NCI-H526 treated with DMSO at 0.1 percent for 48 hours (cell line): ENCODE data around the gene ZFAND3.
A peak's percentile ranks its signal among the peaks of the same experiment; 100 is the strongest.

ENCODE experiments used
- DNase-seq: peaks from one replicate; lab custom pipeline; 2025; lab: John Stamatoyannopoulos, UW

ZFAND3 gene

DNA sequence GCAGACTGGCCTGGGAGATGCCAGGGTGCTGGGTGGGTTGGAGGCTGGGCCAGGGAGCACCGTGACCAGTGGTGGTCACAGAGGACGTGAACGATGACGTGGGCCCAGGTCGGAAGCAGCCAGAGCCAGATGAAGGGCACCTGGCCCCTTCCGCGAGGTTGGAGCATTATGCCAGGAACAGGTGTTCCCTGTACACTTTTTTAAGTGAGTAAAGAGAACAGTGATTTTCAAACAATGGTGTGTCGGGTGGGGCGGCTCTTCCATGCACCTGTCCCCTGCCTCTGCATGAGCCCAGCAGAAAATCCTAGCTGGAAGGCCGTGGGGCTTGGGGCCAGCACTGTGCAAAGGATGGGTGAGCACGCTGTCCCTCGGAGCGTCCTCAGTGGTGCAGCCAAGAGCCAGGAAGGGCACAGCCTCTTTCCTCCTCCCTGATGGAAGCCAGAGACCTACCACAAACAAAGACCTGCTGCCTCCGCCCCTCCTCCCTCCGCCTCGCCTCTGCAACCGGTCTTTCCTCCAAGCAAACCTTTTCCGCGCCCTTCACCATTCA lies 350.5 kb downstream of the ZFAND3 start:
- DNase-seq = peak; percentile 65

GRCh38 chr6:38170666-38171355 lies 351.3 kb downstream of the ZFAND3 start:
- peak; percentile 65 for DNase-seq

GRCh38 chr6:38171997-38172738 lies 352.6 kb downstream of the ZFAND3 start:
- DNase-seq = no peak

GRCh38 chr6:38172739-38173410 lies 353.3 kb downstream of the ZFAND3 start:
- no peak for DNase-seq

GRCh38 chr6:38173909-38174308 lies 354.4 kb downstream of the ZFAND3 start:
- DNase-seq = no peak

- no peak for DNase-seq
Observed at GRCh38 chr6:38174315-38174714, 354.8 kb downstream of the ZFAND3 start.

GRCh38 chr6:38174806-38175495 lies 355.4 kb downstream of the ZFAND3 start:
- DNase-seq = no peak

DNA sequence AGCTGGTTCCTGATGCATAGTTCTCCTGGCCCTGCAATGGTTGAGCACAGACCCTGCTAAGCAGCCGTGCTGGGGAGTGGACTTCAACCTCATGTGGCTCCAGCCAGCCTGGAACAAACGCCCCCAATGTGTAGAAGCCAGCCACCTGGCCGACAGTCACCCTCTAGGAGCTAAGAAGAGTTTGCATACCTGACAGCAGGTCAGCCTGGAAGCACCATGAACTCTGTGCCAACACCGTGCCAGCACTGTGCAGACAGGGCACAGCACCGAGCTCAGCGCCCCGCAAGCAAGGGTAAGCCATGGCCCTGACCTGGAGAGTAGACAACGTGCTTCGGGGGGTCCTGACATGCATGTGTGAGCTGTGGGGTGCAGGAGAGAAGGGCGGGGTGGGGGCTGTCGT lies 356.3 kb downstream of the ZFAND3 start:
- DNase-seq = no peak

- no peak for DNase-seq
Observed at GRCh38 chr6:38176797-38177751, 357.5 kb downstream of the ZFAND3 start.

GRCh38 chr6:38177882-38178583 lies 358.5 kb downstream of the ZFAND3 start:
- no peak for DNase-seq

DNA sequence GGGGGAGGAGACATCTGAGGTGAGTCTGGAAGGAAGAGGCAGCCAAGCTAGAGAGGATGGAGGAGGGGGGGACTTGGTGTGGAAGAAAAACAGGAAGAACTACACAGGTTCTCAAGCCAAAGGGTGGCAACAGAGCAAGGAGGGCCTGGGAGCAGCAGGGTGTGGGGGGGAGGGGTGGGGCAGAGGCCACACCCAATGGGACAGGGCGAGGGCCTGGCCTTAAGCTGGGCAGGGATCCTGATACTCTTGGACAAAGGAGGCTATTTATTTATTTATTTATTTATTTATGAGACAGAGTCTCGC lies 359.0 kb downstream of the ZFAND3 start:
- DNase-seq = no peak

- DNase-seq = no peak
Observed at GRCh38 chr6:38179300-38179699, 359.8 kb downstream of the ZFAND3 start.

DNA sequence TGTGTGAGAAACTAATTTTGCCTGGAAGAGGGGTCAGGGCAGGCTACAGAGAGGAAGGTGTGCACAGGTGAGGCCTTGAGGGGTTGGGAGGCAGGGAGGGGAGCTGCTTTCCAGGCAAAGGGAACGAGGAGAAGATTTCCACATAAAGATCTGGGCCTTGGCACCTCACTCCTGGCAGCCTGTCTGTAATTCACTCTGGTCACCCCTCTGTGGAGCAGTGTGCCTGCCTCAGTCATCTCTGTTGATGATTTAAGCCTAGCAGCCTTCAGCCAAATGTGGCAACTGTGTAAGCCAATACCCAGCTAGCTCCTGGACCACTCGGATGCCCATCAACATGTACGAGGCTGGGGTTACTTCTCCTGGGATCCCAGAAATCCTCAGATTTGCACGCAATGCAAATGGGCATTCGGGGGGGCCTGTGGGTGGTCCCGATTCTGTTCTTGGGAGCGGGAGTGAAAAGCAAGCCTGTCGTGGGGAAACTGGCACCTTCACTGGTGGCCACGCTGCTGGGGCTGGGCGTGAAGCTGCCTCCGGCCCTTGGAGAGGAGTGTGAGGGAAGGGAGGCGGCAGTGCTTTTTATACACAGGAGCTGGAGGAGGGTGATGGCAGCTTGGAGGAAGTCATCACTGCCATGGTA lies 360.4 kb downstream of the ZFAND3 start:
- no peak for DNase-seq

DNA sequence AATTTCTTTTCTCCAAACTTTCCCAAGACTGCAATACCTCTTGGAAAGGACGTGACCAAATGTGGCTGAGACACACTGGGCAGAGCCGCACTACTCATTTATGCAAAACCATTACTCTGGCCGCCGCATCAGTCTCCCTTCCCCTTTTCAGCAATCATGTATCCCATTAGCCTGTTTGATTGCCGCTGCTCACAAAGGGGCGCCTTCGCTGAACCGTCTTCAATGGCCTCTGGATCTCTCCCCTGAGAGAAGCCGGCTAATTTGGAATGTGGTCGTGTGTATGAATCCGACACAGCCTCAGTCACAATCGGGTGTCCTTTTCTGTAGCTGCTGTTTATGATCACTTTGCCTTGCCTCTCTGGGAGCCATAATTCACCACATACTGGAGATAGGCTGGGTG lies 361.1 kb downstream of the ZFAND3 start:
- DNase-seq = no peak

- no peak for DNase-seq
Observed at GRCh38 chr6:38182426-38182825, 362.9 kb downstream of the ZFAND3 start.

DNA sequence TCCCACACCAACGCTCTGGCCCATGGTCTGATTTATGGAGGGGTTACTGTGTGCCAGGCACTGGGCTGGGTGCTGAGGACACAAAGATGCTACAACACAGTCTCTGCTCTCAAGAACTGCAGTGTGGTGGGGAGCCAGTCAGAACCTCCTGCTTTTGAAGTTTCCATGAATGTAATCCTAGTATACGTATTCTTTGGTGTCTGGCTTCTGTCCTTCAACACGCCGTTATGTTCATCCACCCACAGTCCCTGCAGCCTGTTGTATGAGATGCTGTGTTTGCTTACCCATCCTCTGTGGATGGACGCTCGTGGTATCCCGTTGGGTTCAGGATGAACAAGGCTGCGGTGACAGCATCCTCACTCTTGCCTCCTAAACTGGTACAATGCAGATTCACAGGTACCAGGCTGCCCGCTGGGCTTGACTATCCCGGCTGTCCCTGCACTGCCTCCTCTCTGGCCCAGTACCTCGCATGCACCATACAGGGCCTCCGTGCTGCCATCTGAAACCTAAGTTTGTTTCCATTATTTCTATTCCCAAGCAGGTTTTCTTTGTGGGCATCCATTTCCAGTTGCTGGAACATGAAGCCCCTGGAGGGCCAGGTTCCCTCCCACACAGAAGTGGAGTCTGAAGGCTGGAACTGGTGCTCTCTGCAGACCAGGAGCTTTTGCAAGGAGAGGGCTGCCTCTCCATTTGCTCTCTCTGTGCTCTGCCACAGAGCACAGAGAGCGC lies 364.5 kb downstream of the ZFAND3 start:
- no peak for DNase-seq

GRCh38 chr6:38184585-38185080 lies 365.1 kb downstream of the ZFAND3 start:
- no peak for DNase-seq

DNA sequence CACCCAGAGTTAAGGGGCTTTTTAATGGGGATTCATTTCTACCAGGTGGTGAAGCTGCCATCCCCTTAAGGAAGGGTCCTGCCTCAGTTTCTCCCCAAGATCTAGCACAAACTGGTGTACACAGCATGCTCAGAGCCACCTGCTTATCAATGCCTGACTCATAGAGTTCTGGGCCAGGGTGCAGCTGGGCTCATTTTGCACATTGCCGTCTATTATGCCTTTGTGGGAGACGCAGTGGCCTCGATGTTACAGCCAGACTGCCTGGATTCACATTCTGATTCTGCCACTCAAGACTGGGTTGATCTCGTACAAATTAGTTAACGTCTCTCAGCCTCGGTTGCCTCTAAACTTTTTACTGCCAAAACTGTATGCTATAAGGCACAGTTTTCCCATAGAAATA lies 365.7 kb downstream of the ZFAND3 start:
- DNase-seq = no peak

GRCh38 chr6:38185752-38186151 lies 366.2 kb downstream of the ZFAND3 start:
- DNase-seq = no peak
